IPS-NIHi11 (cell line): ENCODE results near the gene TNIP1.

Experiments
- DNase-seq: peaks from one replicate; pipeline ENCODE4 v3.0.0; 2012; ENCODE audit warnings: mixed read lengths, low spot score

TNIP1 gene

GRCh38 chr5:151064916-151065499 is 15.8 kb downstream of the TNIP1 start:
- no peak for DNase-seq

GRCh38 chr5:151063142-151063989 is 17.5 kb downstream of the TNIP1 start:
- no peak for DNase-seq

- DNase-seq: no peak
Measured at GRCh38 chr5:151062405-151063141, 18.3 kb downstream of the TNIP1 start.

GRCh38 chr5:151060742-151061141 is 20.1 kb downstream of the TNIP1 start:
- no peak for DNase-seq

GRCh38 chr5:151058891-151059489 is 21.8 kb downstream of the TNIP1 start:
- DNase-seq: no peak

GRCh38 chr5:151058301-151058700 is 22.5 kb downstream of the TNIP1 start:
- DNase-seq: no peak

GRCh38 chr5:151056379-151057325 is 24.2 kb downstream of the TNIP1 start:
- no peak for DNase-seq

GRCh38 chr5:151055336-151055735 is 25.5 kb downstream of the TNIP1 start:
- DNase-seq: no peak

GRCh38 chr5:151054709-151055108 is 26.1 kb downstream of the TNIP1 start:
- DNase-seq: no peak

- DNase-seq: no peak
Measured at GRCh38 chr5:151053796-151054462, 26.9 kb downstream of the TNIP1 start.

- no peak for DNase-seq
Measured at GRCh38 chr5:151052836-151053235, 28.0 kb downstream of the TNIP1 start.

GRCh38 chr5:151051931-151052608 is 28.8 kb downstream of the TNIP1 start:
- no peak for DNase-seq

- peak; percentile 89 for DNase-seq
Measured at GRCh38 chr5:151051066-151051930, 29.5 kb downstream of the TNIP1 start.

GRCh38 chr5:151048526-151048925 is 32.3 kb downstream of the TNIP1 start:
- DNase-seq: no peak

- DNase-seq: peak; percentile 75
Measured at GRCh38 chr5:151047814-151048425, 32.9 kb downstream of the TNIP1 start.

- DNase-seq: no peak
Measured at GRCh38 chr5:151042453-151043093, 38.3 kb downstream of the TNIP1 start.

GRCh38 chr5:151041577-151042268 is 39.1 kb downstream of the TNIP1 start:
- no peak for DNase-seq
